Activated CD4-positive, CD25-positive, alpha-beta regulatory T cell (primary cell): ENCODE measurements around the gene CELF1.
A peak's percentile ranks its signal among the peaks of the same experiment; 100 is the strongest.

Experiments
- DNase-seq, 4 experiments: peaks; one replicate each; lab custom pipeline; 2025; lab: John Stamatoyannopoulos, UW

The CELF1 gene

DNA sequence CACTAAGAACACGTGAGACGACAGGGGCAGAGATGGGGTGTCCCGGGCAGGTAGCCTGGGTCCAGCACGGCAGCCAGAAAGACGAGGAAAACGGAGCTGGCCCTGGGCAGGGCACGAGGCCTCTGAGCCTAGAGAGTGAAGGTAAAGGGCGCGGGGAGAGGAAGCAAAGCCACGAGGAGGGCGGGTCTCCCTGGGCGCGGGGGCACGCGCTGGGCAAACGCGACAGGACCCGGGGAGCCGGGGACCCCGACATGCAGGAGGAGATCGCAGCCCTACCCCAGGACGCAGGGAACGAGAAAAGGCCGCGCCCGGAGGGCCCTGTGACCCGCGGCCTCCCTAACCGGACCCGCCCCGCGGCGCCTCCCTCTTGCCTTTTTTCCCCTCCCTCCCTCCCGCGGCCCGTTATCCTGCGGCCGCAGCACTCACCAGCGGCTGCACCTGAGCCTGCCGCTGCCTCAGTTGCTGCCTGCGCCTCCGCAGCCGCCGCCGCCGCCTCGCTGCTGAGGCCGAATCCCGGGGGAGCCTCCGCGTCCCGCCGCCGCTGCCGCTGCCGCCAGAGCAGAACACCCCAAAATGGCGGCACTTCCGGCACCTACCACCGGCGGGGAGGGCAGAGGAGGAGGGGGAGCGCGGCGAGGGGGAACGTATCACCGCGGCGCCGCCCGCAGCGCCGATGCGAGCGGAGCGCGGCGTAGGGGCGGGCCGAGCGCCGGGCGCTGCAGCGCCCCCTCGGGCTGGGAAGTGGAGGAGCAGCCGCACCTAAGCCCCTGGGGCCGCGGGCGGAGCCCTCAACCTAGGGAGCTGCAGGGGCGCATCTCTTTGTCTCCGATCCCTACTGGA lies at the start of gene CELF1:
Gene CELF1 (minus strand): TSS at position 567 of the 840 bp plus-strand sequence. CDS start 53,609 bp downstream, outside the sequence.
- peak; percentile 79 to 88 (median 86) for DNase-seq

GRCh38 chr11:47599902-47600301 lies 47.0 kb upstream of the CELF1 start:
- no peak for DNase-seq

DNA sequence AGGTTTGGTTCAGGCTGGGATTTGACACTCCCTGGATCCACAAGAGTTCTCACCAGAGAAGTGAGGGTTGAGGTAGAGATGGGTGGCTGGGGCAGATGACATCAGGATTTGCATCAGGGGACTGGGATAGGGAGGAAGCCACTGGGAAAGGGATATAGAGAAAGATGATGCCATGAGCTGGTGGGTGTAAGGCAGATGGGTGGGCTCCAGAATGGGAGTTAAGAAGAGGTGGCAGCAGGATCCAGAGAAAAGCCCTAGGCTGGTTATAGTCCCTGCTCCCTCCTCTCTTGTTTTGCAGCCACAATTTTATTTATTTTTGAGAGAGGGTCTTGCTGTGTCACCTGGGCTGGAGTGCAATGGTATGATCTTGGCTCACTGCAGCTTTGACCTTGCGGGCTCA lies 43.0 kb upstream of the CELF1 start:
- no peak for DNase-seq

DNA sequence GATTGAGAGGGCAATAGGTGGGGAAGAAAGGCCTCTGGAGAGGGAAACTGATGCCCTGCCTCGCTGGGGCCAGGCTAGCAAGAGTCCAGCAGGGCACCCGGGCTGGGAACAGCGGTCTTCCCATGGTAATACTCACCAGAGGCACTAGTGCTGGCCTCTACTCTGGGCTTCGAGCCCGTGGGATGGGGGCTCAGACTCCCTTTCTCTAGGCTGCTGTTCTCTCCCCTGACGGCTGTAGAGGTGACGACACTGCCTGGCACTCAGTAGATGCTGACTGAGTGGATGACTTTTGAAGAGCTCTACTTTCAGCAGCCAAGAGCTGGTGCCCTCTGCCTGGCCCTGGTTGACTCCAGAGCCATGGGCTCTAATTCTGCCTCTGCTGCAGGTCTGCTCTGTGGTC lies 42.1 kb upstream of the CELF1 start:
- no peak for DNase-seq

- no peak for DNase-seq
Observed at GRCh38 chr11:47593934-47594855, 41.3 kb upstream of the CELF1 start, which contains the start of gene C1QTNF4. Gene C1QTNF4, minus strand, starts transcription at chr11:47594411. Its CDS starts 3,601 bp downstream, at chr11:47590810.

DNA sequence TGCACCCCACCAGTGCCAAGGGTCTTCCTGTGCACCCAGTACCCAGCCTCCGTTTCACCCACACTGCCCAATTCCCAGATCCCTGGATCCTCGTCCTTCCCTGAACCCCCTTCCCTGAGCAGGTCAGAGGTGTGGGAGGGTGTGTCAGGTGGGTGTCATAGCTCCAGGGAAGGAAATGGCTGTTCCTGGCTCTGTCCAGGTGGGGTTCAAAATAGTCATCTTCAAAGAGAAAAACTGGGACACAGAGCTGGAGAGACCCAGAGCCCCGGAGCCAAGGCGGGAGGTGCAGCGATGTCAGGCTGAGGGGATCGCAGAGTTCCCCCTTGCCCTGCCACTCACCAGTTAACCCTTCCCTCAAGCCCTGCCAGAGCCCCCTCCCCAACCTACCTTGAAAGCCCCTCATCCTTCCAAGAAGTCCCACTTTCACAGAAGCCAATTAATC lies 40.6 kb upstream of the CELF1 start:
- no peak for DNase-seq

DNA sequence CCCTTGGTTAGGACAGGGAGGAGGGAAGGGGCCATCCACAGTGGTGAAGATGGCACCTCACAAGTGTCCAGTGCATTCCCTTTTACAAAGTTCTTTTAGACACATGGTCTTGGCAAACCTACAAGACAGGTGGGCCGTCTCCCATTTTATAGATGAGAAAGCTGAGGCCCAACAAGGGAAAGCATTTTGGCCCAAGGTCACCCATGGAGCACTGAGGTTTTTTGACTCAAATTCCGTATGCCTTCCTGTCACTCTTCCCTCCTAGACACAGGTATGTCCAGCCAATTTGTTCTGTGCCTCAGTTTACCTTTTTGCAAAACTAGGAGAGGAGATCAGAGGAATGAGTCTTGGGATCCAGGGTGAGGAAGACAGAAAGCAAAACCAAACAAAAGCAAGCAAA lies 40.0 kb upstream of the CELF1 start:
- DNase-seq, result no peak

DNA sequence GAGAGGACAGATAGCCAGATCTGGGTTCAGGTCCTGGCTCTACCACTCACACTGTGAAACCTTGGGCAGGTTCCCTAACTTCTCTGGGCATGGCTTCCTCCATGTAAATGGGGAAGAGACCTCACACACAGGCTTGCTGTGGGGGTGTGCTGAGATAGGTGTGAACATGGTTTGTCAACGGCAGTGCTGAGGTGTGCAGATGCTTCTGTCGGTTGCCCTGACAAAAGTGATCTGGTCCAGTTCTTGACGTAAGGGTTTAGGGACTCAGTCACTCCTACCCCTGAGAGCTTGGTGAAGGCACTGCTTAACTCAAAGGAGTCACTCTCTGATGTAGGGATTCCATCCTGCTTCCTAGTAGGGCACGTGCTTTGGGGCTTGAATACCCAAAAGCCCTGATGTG lies 39.3 kb upstream of the CELF1 start:
- DNase-seq, result no peak

GRCh38 chr11:47591764-47592163 lies 38.8 kb upstream of the CELF1 start:
- no peak for DNase-seq

GRCh38 chr11:47589977-47590861 lies 37.3 kb upstream of the CELF1 start:
- DNase-seq, result no peak

DNA sequence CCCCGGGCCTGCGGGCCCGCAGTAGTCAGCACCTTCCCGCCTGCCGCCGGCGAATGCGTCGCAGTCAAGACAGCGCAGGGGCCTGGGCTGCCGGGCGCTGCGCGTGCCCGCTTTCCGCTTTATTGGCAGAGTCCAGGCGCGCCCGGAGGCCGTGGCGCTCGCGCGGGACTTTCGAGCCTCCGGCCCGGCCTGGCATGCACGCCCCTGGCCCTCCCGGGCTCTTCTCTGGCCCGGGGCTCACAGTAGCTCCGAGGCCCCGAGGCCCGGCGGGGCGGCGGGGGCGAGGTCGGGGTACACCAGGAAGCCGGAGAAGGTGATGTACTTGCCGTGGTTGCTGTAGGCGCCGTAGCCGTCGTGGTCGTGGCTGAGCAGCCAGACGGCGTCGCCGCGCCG lies 36.6 kb upstream of the CELF1 start:
- DNase-seq, result no peak

DNA sequence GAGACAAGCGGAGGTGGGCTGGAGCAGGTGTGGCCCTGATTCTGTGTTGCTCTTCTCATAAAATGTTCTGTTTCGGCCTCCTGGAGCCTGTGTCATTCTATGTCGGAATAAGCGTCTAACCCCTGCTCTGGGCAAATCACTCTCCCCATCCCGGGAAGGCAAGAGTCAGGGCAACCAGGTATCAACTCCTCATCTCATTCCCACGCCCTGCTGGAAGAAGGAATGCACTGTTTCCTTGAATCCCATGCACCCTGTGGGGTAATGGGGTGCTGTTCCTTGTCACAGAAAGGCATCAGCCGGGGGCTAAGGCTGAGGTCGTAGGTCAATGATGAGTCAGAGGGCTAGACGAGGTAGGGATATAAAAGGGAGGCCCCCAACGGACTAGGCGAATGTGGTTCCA lies 36.2 kb upstream of the CELF1 start:
- DNase-seq, result no peak

DNA sequence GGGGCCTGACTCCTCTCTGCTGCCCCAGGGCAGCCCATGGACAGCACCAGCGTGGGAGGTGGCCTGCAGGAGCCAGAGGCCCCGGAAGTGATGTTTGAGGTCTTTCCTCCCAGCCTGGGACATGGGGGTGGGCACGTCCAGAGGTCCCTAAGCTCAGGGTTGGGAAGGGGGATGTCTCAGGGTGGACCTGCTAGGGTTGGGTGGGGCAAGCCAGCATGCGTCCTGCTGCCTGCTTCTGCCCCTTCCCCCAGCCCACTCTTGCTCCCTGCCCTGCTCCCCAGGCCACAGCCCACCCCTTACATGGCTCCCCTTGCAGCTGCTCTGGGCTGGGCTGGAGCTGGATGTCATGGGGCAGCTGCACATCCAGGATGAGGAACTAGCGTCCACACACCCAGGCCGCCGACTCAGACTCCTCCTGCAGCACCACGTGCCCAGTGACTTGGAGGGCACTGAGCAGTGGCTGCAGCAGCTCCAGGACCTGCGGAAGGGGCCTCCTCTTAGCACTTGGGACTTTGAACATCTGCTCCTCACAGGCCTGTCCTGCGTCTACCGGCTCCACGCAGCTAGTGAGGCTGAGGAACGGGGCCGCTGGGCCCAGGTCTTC lies 34.9 kb upstream of the CELF1 start:
- no peak for DNase-seq

- DNase-seq, result no peak
Observed at GRCh38 chr11:47587039-47587716, 34.2 kb upstream of the CELF1 start.

GRCh38 chr11:47586098-47586855 lies 33.3 kb upstream of the CELF1 start, which contains the start of gene FAM180B:
Gene FAM180B, plus strand, starts transcription at chr11:47586678. Its CDS starts 91 bp downstream, at chr11:47586769.
- DNase-seq, result no peak

DNA sequence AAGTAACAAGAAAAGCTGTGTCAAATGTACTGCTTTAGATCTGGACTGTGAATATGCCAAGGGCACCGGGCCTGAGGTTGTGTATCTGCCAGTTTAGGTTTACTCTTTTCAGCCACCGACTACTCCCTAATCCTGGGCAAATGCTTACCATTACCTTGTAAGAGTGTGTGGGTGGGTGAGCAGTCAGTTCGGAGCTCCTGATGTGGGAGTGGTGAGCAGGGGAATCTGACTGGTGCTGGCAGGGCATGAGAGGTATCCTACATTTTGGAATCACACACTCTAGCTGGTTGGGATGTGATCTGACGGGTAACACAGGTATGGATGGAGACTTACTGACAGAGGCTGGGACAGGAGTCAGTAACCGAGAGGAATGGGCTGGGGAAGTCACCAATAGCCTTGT lies 30.9 kb upstream of the CELF1 start:
- DNase-seq, result no peak

DNA sequence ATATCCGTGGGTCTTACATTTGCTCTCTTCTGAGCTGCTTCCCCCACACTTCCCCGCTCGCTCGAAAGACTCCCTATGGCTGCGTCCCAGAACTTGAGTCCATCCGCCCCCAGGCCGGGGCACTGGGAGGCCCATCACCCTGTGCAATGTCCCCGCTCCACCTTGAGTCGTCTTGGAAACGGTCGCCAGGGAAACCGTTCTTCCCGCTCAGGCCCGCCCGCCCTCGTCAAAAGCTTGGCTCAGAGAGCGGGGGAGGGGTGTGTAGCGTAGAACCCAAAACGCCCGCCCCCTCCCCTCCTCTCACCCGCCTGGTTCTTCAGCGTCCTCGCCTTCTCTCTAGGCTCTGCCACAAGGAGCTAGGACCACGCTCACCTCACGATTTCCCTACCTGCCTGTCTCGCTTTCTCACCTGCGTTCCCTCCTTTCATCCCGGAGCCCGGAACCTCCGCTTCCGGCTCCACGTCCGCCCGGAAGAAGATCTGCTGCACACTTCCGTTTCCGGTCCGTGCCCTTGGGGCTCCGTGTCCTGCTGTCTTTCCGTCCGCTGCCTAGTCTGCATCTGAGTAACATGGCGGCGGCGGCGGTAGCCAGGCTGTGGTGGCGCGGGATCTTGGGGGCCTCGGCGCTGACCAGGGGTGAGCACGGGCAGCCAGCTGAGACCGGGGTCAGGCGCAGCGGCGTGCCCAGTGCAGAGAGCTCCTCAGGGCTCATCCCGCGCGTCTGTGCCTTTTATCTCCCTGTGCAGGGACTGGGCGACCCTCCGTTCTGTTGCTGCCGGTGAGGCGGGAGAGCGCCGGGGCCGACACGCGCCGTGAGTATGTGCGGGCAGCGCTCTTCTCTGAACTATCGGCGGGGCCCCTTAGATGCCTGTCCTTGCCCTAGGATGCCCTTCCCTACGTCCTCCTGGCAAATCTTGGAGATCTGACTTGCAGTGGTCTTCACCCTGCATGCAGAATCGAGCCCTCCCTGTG lies 25.9 kb upstream of the CELF1 start, which contains the start of the genes KBTBD4 and NDUFS3:
Gene KBTBD4 (minus strand): TSS at position 447 of the 971 bp plus-strand sequence. CDS start 19 bp downstream, at position 428.
Gene NDUFS3 (plus strand): TSS at position 551 of the 971 bp plus-strand sequence. CDS start 18 bp downstream, at position 569.
- peak; percentile 71 to 76 (median 76) for DNase-seq

DNA sequence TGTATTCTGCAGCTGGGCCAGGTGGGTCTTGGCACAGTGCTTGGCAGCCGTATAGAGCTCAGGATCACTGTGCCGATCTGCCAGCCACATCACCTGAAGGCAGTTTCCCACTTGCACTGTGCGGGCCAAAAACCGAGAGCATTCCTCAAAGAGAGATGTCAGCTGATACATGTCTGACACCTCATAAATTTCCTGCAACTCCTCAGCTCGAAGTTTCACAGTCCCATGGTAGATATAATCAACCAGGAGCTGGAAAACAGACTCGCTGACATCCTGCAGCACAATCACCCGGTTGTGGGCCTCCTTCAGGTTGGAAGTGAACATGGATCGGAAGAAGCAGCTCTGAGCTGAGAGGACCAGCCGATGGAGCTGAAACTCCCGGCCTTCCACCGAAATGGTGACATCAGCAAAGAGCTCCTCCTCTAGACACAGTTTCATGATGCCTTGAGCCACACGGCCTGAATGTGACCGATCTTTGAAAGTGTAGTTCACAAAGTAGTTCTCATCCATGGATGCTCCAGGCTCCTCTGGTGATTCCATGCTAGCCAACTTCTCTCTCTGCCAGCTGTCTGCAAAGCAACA lies 24.6 kb upstream of the CELF1 start:
- DNase-seq, result no peak
